ENCODE data around the gene SMURF2. TPM values are rescaled to one million over a fixed set of nuclear protein-coding genes. Genes with fewer than 3 reads are reported as not detected.
A peak's percentile ranks its signal among the peaks of the same experiment; 100 is the strongest.

Gene SMURF2
- polyA plus RNA-seq, 2 of the 4 experiments (the other 2 are of a cell fraction): 16.7 to 26.3 TPM

DNA sequence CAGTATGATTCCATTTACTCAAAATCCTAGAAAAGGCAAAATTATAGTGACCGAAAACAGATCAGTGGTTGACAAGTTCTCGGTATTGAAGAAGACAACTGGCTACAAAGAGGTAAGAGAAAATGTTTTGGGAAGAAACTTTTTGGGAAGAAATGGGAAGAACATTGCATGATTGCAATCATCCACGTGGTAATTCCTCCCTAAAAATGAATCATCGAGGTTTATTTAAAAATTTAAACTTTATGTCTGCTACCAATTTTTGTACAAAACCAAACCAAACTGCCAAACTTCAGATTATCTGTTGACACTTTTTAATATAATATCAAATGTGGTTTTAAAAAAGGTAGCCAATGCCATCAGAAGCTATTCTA lies 8.1 kb downstream of the SMURF2 start:
- TF ChIP-seq, protein P1, sequence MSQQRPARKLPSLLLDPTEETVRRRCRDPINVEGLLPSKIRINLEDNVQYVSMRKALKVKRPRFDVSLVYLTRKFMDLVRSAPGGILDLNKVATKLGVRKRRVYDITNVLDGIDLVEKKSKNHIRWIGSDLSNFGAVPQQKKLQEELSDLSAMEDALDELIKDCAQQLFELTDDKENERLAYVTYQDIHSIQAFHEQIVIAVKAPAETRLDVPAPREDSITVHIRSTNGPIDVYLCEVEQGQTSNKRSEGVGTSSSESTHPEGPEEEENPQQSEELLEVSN (IDR thresholded peaks at IDR 0.05; ENCODE audit: borderline replicate concordance, low read depth): no peak
- no peak for TF ChIP-seq FOSL2 (IDR thresholded peaks at IDR 0.05)
- no peak for TF ChIP-seq FOSL2 (CRISPR knock-in tag; IDR thresholded peaks at IDR 0.05)
- no peak for TF ChIP-seq NR3C1 (IDR thresholded peaks at IDR 0.05)
- no peak for TF ChIP-seq HDAC2 (IDR thresholded peaks at IDR 0.05)
- no peak for TF ChIP-seq CHD2 (IDR thresholded peaks at IDR 0.05; ENCODE audit: low read length, partially characterized antibody)
- no peak for TF ChIP-seq RFX5 (IDR thresholded peaks at IDR 0.05)
- TF ChIP-seq MYC (IDR thresholded peaks at IDR 0.05; ENCODE audit: borderline replicate concordance, low read length): no peak
- TF ChIP-seq HMGXB4 (CRISPR knock-in tag; IDR thresholded peaks at IDR 0.05; ENCODE audit: borderline replicate concordance): no peak
- TF ChIP-seq CEBPB (IDR thresholded peaks at IDR 0.05): no peak
- no peak for TF ChIP-seq FOXS1 (CRISPR knock-in tag; IDR thresholded peaks at IDR 0.05)
- no peak for TF ChIP-seq ZSCAN20 (CRISPR knock-in tag; IDR thresholded peaks at IDR 0.05)
- Histone ChIP-seq H3K4me1 (peaks cover 52% of the 10 kb centered on the region), H3K9me3 (peaks cover 10% of the 10 kb centered on the region), H3K4me2 (peak overlapping the region; percentile 30; the same call in 2 of the 3 replicates), H3K27ac (peak overlapping the region; percentile 21 to 66; a peak in 5 of 6 replicates), H3K4me3 (no peak overlapping the region)
- ChIA-PET CTCF (interaction anchor here (0.6 to 1.4 kb wide), 4 partner anchors 8 to 265 kb away, joined by 3 to 4 read pairs (median 3); partner anchors contain the start of gene LRRC37A3), POLR2A (no interaction called here)
- ATAC-seq (no peak), FAIRE-seq (no peak), DNase-seq (ENCODE audit: low read depth in 1 of 2, low spot score in 1 of 2) (no peak)
- WGBS (ENCODE audit: missing lambda C conversion rate): 84% methylated on average over 4 of the region's 4 CpGs

DNA sequence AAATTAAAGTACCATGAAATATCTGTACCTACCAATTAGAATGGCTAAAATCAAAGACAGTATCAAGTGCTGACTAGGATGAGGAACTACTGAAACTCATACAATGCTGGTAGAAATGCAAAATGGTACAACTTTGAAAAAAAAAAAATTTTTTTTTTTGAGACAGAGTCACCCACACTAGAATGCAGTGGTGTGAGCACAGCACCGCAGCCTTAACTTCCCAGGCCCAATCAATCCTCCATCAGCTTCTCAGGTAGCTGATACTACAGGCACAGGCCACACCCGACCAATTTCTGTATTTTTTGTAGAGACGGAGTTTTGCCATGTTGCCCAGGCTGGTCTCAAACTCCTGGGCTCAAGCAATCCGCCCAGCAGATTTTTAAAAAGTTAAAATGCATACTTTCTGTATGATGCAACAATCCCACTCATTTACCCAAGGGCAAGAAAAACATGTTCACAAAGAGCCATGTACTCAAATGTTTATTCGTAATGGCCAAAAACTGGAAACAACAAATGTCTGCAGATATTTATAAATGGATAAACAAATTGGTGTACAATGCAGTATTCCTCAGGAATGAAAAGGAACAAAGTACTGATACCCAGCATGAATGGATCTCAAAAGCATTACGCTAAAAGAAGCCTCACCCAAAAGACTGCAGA lies 8.7 kb downstream of the SMURF2 start:
- no peak for FAIRE-seq
- H3K4me1 ChIP-seq: peaks cover 49% of the 10 kb centered on the region
- peak overlapping the region; percentile 21 to 66; a peak in 5 of 6 replicates for H3K27ac ChIP-seq
- peaks cover 10% of the 10 kb centered on the region for H3K9me3 ChIP-seq
- H3K4me2 ChIP-seq: peak overlapping the region; percentile 30; the same call in 2 of the 3 replicates
- ChIA-PET POLR2A (no interaction called here), CTCF (interaction anchor here (0.6 kb wide), 2 partner anchors 12 to 226 kb away, joined by 3 to 5 read pairs; no protein-coding TSS in a partner anchor)
- no peak overlapping the region for H3K4me3 ChIP-seq
- TF ChIP-seq CEBPB (IDR thresholded peaks at IDR 0.05) (peak; percentile 17 to 60; a peak in 3 of 4 replicates), BHLHE40 (IDR thresholded peaks at IDR 0.05; ENCODE audit: low read depth, low read length) (no peak), EHMT2 (IDR thresholded peaks at IDR 0.05; ENCODE audit: low read depth) (0 out of 2 replicates have a peak, but pooled peaks have one; percentile 34)
- WGBS (ENCODE audit: missing lambda C conversion rate): 81% methylated on average over 6 of the region's 6 CpGs
- no peak for DNase-seq (ENCODE audit: low read depth in 1 of 2, low spot score in 1 of 2)
- ATAC-seq: no peak

- no peak for ATAC-seq
- ChIA-PET POLR2A (interaction anchor here (1.5 kb wide), 1 partner anchor 10 kb away, joined by 4 read pairs; the partner anchor contains the start of gene SMURF2), CTCF (interaction anchor here (1.4 to 5.0 kb wide), 4 partner anchors 10 to 123 kb away, joined by 4 to 30 read pairs (median 7); no protein-coding TSS in a partner anchor)
- Histone ChIP-seq H3K9me3 (peaks cover 10% of the 10 kb centered on the region), H3K4me2 (no peak overlapping the region), H3K4me1 (peaks cover 42% of the 10 kb centered on the region), H3K4me3 (no peak overlapping the region), H3K27ac (peak overlapping the region; percentile 1; a peak in 1 of 6 replicates)
- no peak for FAIRE-seq
- DNase-seq (ENCODE audit: low read depth in 1 of 2, low spot score in 1 of 2): no peak
- WGBS (ENCODE audit: missing lambda C conversion rate): 74% methylated on average over 3 of the region's 3 CpGs
- TF ChIP-seq ZSCAN20 (CRISPR knock-in tag; IDR thresholded peaks at IDR 0.05) (no peak), FOSB (CRISPR knock-in tag; IDR thresholded peaks at IDR 0.05) (no peak), MAFK (IDR thresholded peaks at IDR 0.05; ENCODE audit: partially characterized antibody) (no peak), HOXB13 (CRISPR knock-in tag; IDR thresholded peaks at IDR 0.05; ENCODE audit: low read depth) (no peak), CBX8 (IDR thresholded peaks at IDR 0.05) (no peak), POLR2AphosphoS2 (conservative IDR thresholded peaks at IDR 0.05; ENCODE audit: low read length) (no peak), TFCP2L1 (CRISPR knock-in tag; IDR thresholded peaks at IDR 0.05) (no peak), KDM1A (IDR thresholded peaks at IDR 0.05; ENCODE audit: low read depth) (no peak), RFX5 (IDR thresholded peaks at IDR 0.05) (no peak), ZC3H11A (IDR thresholded peaks at IDR 0.05) (no peak), NPAS2 (CRISPR knock-in tag; IDR thresholded peaks at IDR 0.05; ENCODE audit: borderline replicate concordance) (no peak), SREBF2 (IDR thresholded peaks at IDR 0.05) (no peak)
- TF ChIP-seq, protein P2, sequence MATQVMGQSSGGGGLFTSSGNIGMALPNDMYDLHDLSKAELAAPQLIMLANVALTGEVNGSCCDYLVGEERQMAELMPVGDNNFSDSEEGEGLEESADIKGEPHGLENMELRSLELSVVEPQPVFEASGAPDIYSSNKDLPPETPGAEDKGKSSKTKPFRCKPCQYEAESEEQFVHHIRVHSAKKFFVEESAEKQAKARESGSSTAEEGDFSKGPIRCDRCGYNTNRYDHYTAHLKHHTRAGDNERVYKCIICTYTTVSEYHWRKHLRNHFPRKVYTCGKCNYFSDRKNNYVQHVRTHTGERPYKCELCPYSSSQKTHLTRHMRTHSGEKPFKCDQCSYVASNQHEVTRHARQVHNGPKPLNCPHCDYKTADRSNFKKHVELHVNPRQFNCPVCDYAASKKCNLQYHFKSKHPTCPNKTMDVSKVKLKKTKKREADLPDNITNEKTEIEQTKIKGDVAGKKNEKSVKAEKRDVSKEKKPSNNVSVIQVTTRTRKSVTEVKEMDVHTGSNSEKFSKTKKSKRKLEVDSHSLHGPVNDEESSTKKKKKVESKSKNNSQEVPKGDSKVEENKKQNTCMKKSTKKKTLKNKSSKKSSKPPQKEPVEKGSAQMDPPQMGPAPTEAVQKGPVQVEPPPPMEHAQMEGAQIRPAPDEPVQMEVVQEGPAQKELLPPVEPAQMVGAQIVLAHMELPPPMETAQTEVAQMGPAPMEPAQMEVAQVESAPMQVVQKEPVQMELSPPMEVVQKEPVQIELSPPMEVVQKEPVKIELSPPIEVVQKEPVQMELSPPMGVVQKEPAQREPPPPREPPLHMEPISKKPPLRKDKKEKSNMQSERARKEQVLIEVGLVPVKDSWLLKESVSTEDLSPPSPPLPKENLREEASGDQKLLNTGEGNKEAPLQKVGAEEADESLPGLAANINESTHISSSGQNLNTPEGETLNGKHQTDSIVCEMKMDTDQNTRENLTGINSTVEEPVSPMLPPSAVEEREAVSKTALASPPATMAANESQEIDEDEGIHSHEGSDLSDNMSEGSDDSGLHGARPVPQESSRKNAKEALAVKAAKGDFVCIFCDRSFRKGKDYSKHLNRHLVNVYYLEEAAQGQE (IDR thresholded peaks at IDR 0.05): no peak
- TF ChIP-seq, protein P3, sequence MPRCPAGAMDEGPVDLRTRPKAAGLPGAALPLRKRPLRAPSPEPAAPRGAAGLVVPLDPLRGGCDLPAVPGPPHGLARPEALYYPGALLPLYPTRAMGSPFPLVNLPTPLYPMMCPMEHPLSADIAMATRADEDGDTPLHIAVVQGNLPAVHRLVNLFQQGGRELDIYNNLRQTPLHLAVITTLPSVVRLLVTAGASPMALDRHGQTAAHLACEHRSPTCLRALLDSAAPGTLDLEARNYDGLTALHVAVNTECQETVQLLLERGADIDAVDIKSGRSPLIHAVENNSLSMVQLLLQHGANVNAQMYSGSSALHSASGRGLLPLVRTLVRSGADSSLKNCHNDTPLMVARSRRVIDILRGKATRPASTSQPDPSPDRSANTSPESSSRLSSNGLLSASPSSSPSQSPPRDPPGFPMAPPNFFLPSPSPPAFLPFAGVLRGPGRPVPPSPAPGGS (IDR thresholded peaks at IDR 0.05): no peak
Observed at GRCh38 chr17:64651889-64652288, 10.2 kb downstream of the SMURF2 start.
